GM12865 (cell line): Measurements from ENCODE around the gene ADAMTS3.
A peak's percentile ranks its signal among the peaks of the same experiment; 100 is the strongest.

ENCODE experiments used
- DNase-seq: peaks from one replicate; pipeline ENCODE4 v3.0.0; 2010; ENCODE audit warnings: low read depth
- H3K4me3 ChIP-seq: 2 replicates; pipeline ENCODE4 v1.5.1; 2011; ENCODE audit warnings: mild to moderate bottlenecking, low read depth, low read length, control low read depth
- TF ChIP-seq, protein P1 (sequence below): IDR thresholded peaks from 2 replicates; pipeline ENCODE4 v1.5.1; 2011; ENCODE audit warnings: low read length, control low read depth, low read depth, inconsistent platforms; ENCODE audit not compliant: insufficient read depth; ENCODE audit errors: missing control alignments

The ADAMTS3 gene

DNA sequence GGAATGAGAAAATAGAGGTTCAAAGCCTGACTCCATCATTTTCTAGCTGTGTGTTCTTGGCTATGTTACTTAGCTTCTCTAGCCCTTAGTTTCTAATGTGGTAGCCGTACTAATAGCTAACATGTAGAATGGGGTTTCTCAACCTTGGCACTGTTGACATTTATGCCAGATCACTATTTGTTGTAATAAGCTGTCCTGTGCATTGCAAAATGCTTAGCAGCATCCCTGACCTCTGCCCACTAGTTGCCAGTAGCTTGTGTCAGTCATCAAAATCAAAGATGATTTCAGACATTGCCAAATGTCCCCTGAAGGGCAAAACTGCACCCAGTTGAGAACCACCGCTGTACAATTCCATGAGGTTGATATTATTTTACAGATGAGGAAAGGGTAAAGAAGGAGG is 18.3 kb upstream of the ADAMTS3 start:
- no peak for DNase-seq
- TF ChIP-seq, protein P1, sequence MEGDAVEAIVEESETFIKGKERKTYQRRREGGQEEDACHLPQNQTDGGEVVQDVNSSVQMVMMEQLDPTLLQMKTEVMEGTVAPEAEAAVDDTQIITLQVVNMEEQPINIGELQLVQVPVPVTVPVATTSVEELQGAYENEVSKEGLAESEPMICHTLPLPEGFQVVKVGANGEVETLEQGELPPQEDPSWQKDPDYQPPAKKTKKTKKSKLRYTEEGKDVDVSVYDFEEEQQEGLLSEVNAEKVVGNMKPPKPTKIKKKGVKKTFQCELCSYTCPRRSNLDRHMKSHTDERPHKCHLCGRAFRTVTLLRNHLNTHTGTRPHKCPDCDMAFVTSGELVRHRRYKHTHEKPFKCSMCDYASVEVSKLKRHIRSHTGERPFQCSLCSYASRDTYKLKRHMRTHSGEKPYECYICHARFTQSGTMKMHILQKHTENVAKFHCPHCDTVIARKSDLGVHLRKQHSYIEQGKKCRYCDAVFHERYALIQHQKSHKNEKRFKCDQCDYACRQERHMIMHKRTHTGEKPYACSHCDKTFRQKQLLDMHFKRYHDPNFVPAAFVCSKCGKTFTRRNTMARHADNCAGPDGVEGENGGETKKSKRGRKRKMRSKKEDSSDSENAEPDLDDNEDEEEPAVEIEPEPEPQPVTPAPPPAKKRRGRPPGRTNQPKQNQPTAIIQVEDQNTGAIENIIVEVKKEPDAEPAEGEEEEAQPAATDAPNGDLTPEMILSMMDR: no peak
- H3K4me3 ChIP-seq: no peak overlapping the region

- no peak overlapping the region for H3K4me3 ChIP-seq
- TF ChIP-seq, protein P1: no peak
- no peak for DNase-seq
Measured at GRCh38 chr4:72582853-72583252, 13.8 kb upstream of the ADAMTS3 start.

DNA sequence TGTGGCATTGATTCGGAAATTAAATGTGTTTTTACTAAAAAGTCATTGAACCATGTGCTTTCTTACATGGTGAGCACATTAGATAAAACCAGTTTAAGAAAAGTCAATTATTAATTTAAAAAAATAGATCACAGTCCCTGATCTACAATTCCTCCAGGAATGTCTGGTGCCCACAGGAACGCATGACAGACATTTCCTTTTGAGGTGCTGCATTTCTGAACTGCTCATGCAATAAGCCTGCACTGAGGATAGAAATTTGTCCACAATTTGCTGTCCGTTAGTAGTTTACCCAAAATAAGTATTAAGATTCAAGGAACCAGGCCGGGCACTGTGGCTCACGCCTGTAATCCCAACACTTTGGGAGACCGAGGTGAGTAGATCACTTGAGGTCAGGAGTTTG is 8.2 kb upstream of the ADAMTS3 start:
- DNase-seq: no peak
- TF ChIP-seq, protein P1: no peak
- H3K4me3 ChIP-seq: no peak overlapping the region

GRCh38 chr4:72571337-72571736 is 2.3 kb upstream of the ADAMTS3 start:
- TF ChIP-seq, protein P1: no peak
- no peak for DNase-seq
- H3K4me3 ChIP-seq: no peak overlapping the region

DNA sequence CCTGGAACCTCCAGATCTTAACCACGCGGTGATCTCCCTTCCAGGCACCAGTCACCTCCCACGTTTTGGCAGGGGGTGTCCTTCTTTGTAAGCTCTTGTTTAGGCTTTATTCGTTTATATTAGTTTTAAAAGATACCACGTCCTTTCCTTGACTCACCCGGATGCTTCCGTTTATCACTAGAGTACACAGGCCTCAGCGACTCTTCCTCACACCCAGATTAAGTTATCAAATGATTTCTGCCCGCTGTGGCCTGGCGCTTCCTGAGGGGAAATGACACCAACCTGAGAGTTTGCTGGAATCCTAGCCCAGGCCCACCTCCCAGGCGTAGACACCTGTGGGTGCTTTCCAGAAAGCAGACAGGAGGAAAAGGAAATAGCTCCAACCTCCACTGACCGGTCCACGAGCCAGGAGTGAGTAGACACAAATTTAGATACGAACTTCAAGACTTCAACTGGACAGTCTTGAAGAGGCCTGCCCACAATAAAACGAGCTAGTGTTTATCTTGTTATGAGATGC is 756 bp upstream of the ADAMTS3 start:
- DNase-seq: no peak
- TF ChIP-seq, protein P1: no peak
- H3K4me3 ChIP-seq: no peak overlapping the region

GRCh38 chr4:72567821-72568675 is 973 bp downstream of the ADAMTS3 start:
- TF ChIP-seq, protein P1: no peak
- H3K4me3 ChIP-seq: peak overlapping the region; percentile 27
- peak; percentile 21 for DNase-seq

GRCh38 chr4:72567036-72567435 is 2.0 kb downstream of the ADAMTS3 start:
- H3K4me3 ChIP-seq: no peak overlapping the region
- no peak for DNase-seq
- TF ChIP-seq, protein P1: no peak
